Right hindlimb (tissue), 1 donor: ENCODE data around the gene PXT1.
A peak's percentile ranks its signal among the peaks of the same experiment; 100 is the strongest.
"Not testable (repeated sequence)": the region's sequence is repeated elsewhere in the genome, so short reads cannot be mapped to it uniquely, and the experiment has no call there.

Experiments
- DNase-seq: peaks from one replicate; pipeline ENCODE4 v3.0.0-alpha.2; 2018

Gene PXT1

GRCh38 chr6:36443471-36444428 lies 1.1 kb upstream of the PXT1 start:
- no peak for DNase-seq

GRCh38 chr6:36442103-36442670 lies 467 bp downstream of the PXT1 start:
- no peak for DNase-seq

- DNase-seq = peak; percentile 88
Measured at GRCh38 chr6:36441307-36441894, 1.3 kb downstream of the PXT1 start.

GRCh38 chr6:36436466-36436865 lies 6.2 kb downstream of the PXT1 start:
- no peak for DNase-seq

- no peak for DNase-seq
Measured at GRCh38 chr6:36432151-36432671, 10.4 kb downstream of the PXT1 start.

- no peak for DNase-seq
Measured at GRCh38 chr6:36431197-36431596, 11.5 kb downstream of the PXT1 start.

GRCh38 chr6:36430351-36430750 lies 12.3 kb downstream of the PXT1 start:
- no peak for DNase-seq

GRCh38 chr6:36428911-36429310 lies 13.7 kb downstream of the PXT1 start:
- no peak for DNase-seq

- DNase-seq = no peak
Measured at GRCh38 chr6:36426622-36427021, 16.0 kb downstream of the PXT1 start.

- peak; percentile 99 for DNase-seq
Measured at GRCh38 chr6:36423101-36423824, 19.4 kb downstream of the PXT1 start.

GRCh38 chr6:36422714-36423100 lies 19.9 kb downstream of the PXT1 start:
- no peak for DNase-seq

- no peak for DNase-seq
Measured at GRCh38 chr6:36419310-36419709, 23.3 kb downstream of the PXT1 start.

- no peak for DNase-seq
Measured at GRCh38 chr6:36418558-36418957, 24.1 kb downstream of the PXT1 start.

GRCh38 chr6:36414481-36414880 lies 28.2 kb downstream of the PXT1 start:
- no peak for DNase-seq

- DNase-seq = no peak
Measured at GRCh38 chr6:36413489-36414480, 28.9 kb downstream of the PXT1 start.

GRCh38 chr6:36409718-36410117 lies 32.9 kb downstream of the PXT1 start:
- DNase-seq = not testable (repeated sequence)

GRCh38 chr6:36404164-36404563 lies 38.5 kb downstream of the PXT1 start:
- no peak for DNase-seq

- DNase-seq = no peak
Measured at GRCh38 chr6:36402481-36402880, 40.2 kb downstream of the PXT1 start.

GRCh38 chr6:36399970-36400369 lies 42.7 kb downstream of the PXT1 start:
- no peak for DNase-seq

GRCh38 chr6:36392621-36393020 lies 50.0 kb downstream of the PXT1 start:
- DNase-seq = no peak

- DNase-seq = no peak
Measured at GRCh38 chr6:36389353-36389752, 53.3 kb downstream of the PXT1 start.
